Measurements from ENCODE around the gene FKBP2. TPM values are rescaled to one million over a fixed set of nuclear protein-coding genes. Genes with fewer than 3 reads are reported as not detected.

Gene FKBP2
- total and polyA plus RNA-seq, 2 experiments from 2014 or later = 40.7 to 188 TPM

- Histone ChIP-seq H3K36me3 (ENCODE audit: low read depth) (no peaks in the 10 kb centered on the region), H3K27ac (no peak overlapping the region), H3K9me2 (ENCODE audit: insufficient read depth) (no peaks in the 10 kb centered on the region), H3K9ac (no peak overlapping the region), H3K27me3 (replicated peaks; ENCODE audit: insufficient read depth) (no peaks in the 10 kb centered on the region), H3K4me3 (no peak overlapping the region), H3K9me3 (ENCODE audit: low read depth) (no peaks in the 10 kb centered on the region), H3K4me2 (ENCODE audit: unreplicated experiment) (no peak overlapping the region), H3K79me2 (ENCODE audit: insufficient read depth) (no peaks in the 10 kb centered on the region), H3F3A (ENCODE audit: insufficient read depth) (peaks cover 18% of the 10 kb centered on the region), H2AFZ (no peak overlapping the region), H3K4me1 (ENCODE audit: insufficient read depth) (peaks cover 21% of the 10 kb centered on the region), H4K20me1 (ENCODE audit: insufficient read depth) (no peaks in the 10 kb centered on the region)
- 84 to 97% methylated on average over 13 to 30 of the region's 30 CpGs for WGBS, 2 experiments (ENCODE audit: low coverage in 1 of 2, low lambda C conversion rate in 2 of 2, missing lambda C conversion rate in 2 of 2)
- DNase-seq = no peak
- in situ Hi-C loops (cut with MboI) = no loop called here
- no peak for TF ChIP-seq EZH2 (IDR thresholded peaks at IDR 0.05; ENCODE audit: insufficient read depth, poor library complexity, severe bottlenecking)
- no peak for TF ChIP-seq EZH2phosphoT487 (IDR thresholded peaks at IDR 0.05; ENCODE audit: insufficient read depth, low read depth)
Observed at GRCh38 chr11:64211181-64211872, 29.6 kb upstream of the FKBP2 start.

- 85 to 86% methylated on average over 6 of the region's 6 CpGs for WGBS, 2 experiments (ENCODE audit: low coverage in 1 of 2, low lambda C conversion rate in 2 of 2, missing lambda C conversion rate in 2 of 2)
Observed at GRCh38 chr11:64216879-64217278, 24.0 kb upstream of the FKBP2 start.

GRCh38 chr11:64218628-64219353 lies 22.1 kb upstream of the FKBP2 start:
- in situ Hi-C loops (cut with MboI) = no loop called here
- Histone ChIP-seq H3K4me3 (no peak overlapping the region), H3K9me3 (ENCODE audit: low read depth) (no peaks in the 10 kb centered on the region), H3K79me2 (ENCODE audit: insufficient read depth) (no peaks in the 10 kb centered on the region), H3K27ac (no peak overlapping the region), H2AFZ (no peak overlapping the region), H3K36me3 (ENCODE audit: low read depth) (no peaks in the 10 kb centered on the region), H3K27me3 (replicated peaks; ENCODE audit: insufficient read depth) (no peaks in the 10 kb centered on the region), H3F3A (ENCODE audit: insufficient read depth) (peaks cover 15% of the 10 kb centered on the region), H3K4me2 (ENCODE audit: unreplicated experiment) (no peak overlapping the region), H3K9ac (no peak overlapping the region), H4K20me1 (ENCODE audit: insufficient read depth) (no peaks in the 10 kb centered on the region), H3K4me1 (ENCODE audit: insufficient read depth) (peaks cover 11% of the 10 kb centered on the region), H3K9me2 (ENCODE audit: insufficient read depth) (no peaks in the 10 kb centered on the region)
- TF ChIP-seq EZH2 (IDR thresholded peaks at IDR 0.05; ENCODE audit: insufficient read depth, poor library complexity, severe bottlenecking) = no peak
- no peak for TF ChIP-seq EZH2phosphoT487 (IDR thresholded peaks at IDR 0.05; ENCODE audit: insufficient read depth, low read depth)
- WGBS, 2 experiments (ENCODE audit: low coverage in 1 of 2, low lambda C conversion rate in 2 of 2, missing lambda C conversion rate in 2 of 2) = 74 to 78% methylated on average over 11 of the region's 11 CpGs
- no peak for DNase-seq

More at GRCh38 chr11:64216879-64217278, 24.0 kb upstream of the FKBP2 start:
- Histone ChIP-seq H3K9me3 (ENCODE audit: low read depth) (no peaks in the 10 kb centered on the region), H3K27ac (no peak overlapping the region), H3K4me1 (ENCODE audit: insufficient read depth) (peaks cover 11% of the 10 kb centered on the region), H3K9me2 (ENCODE audit: insufficient read depth) (no peaks in the 10 kb centered on the region), H3K9ac (no peak overlapping the region), H3F3A (ENCODE audit: insufficient read depth) (peaks cover 18% of the 10 kb centered on the region), H2AFZ (no peak overlapping the region), H3K36me3 (ENCODE audit: low read depth) (no peaks in the 10 kb centered on the region), H3K4me3 (no peak overlapping the region), H4K20me1 (ENCODE audit: insufficient read depth) (no peaks in the 10 kb centered on the region), H3K4me2 (ENCODE audit: unreplicated experiment) (no peak overlapping the region), H3K79me2 (ENCODE audit: insufficient read depth) (no peaks in the 10 kb centered on the region), H3K27me3 (replicated peaks; ENCODE audit: insufficient read depth) (no peaks in the 10 kb centered on the region)
- no peak for DNase-seq
- TF ChIP-seq EZH2phosphoT487 (IDR thresholded peaks at IDR 0.05; ENCODE audit: insufficient read depth, low read depth) (no peak), EZH2 (IDR thresholded peaks at IDR 0.05; ENCODE audit: insufficient read depth, poor library complexity, severe bottlenecking) (no peak)
- in situ Hi-C loops (cut with MboI) = no loop called here

- no peak overlapping the region for H3K4me2 ChIP-seq (ENCODE audit: unreplicated experiment)
Observed at GRCh38 chr11:64219354-64219684, 21.6 kb upstream of the FKBP2 start.

More at GRCh38 chr11:64219354-64219684, 21.6 kb upstream of the FKBP2 start:
- in situ Hi-C loops (cut with MboI) = no loop called here
- Histone ChIP-seq H3K9me2 (ENCODE audit: insufficient read depth) (no peaks in the 10 kb centered on the region), H3K79me2 (ENCODE audit: insufficient read depth) (no peaks in the 10 kb centered on the region), H4K20me1 (ENCODE audit: insufficient read depth) (no peaks in the 10 kb centered on the region), H3K27ac (no peak overlapping the region), H3K36me3 (ENCODE audit: low read depth) (no peaks in the 10 kb centered on the region), H3K27me3 (replicated peaks; ENCODE audit: insufficient read depth) (no peaks in the 10 kb centered on the region), H3F3A (ENCODE audit: insufficient read depth) (peaks cover 10% of the 10 kb centered on the region), H2AFZ (no peak overlapping the region), H3K9ac (no peak overlapping the region), H3K4me3 (no peak overlapping the region), H3K4me1 (ENCODE audit: insufficient read depth) (peaks cover 11% of the 10 kb centered on the region), H3K9me3 (ENCODE audit: low read depth) (no peaks in the 10 kb centered on the region)
- DNase-seq = no peak
- WGBS, 2 experiments (ENCODE audit: low coverage in 1 of 2, low lambda C conversion rate in 2 of 2, missing lambda C conversion rate in 2 of 2) = 73 to 76% methylated on average over 7 of the region's 7 CpGs
- TF ChIP-seq EZH2phosphoT487 (IDR thresholded peaks at IDR 0.05; ENCODE audit: insufficient read depth, low read depth) (no peak), EZH2 (IDR thresholded peaks at IDR 0.05; ENCODE audit: insufficient read depth, poor library complexity, severe bottlenecking) (no peak)
